ENCODE results near the gene MVB12B. TPM values are rescaled to one million over a fixed set of nuclear protein-coding genes. Genes with fewer than 3 reads are reported as not detected.

Gene MVB12B
- total RNA-seq, 1 donor: 5.4 TPM

GRCh38 chr9:126501383-126502331 lies 175.0 kb downstream of the MVB12B start:
- no peak overlapping the region for H3K27ac ChIP-seq (ENCODE audit: low read depth, low read length)
- H3K4me1 ChIP-seq (ENCODE audit: insufficient read depth, low read length): peaks cover 18% of the 10 kb centered on the region
- H4K20me1 ChIP-seq (ENCODE audit: insufficient read depth, low read length): peaks cover 15% of the 10 kb centered on the region
- H3K27me3 ChIP-seq (ENCODE audit: insufficient read depth, low read length): peaks cover 4% of the 10 kb centered on the region
- no peak overlapping the region for H3K4me2 ChIP-seq (ENCODE audit: insufficient read depth, low read length)
- no peaks in the 10 kb centered on the region for H3K36me3 ChIP-seq (ENCODE audit: insufficient read depth, low read length)
- no peak overlapping the region for H2AFZ ChIP-seq (ENCODE audit: low read length)
- H3K4me3 ChIP-seq (ENCODE audit: insufficient read depth, low read length): no peak overlapping the region
- TF ChIP-seq CTCF (IDR thresholded peaks at IDR 0.05; ENCODE audit: extremely low read depth, low read depth, low read length): peak; percentile 14
- no peak for DNase-seq (ENCODE audit: insufficient read length, low spot score, missing footprints)
- no peaks in the 10 kb centered on the region for H3K79me2 ChIP-seq (ENCODE audit: insufficient read depth, low read length)
- no peaks in the 10 kb centered on the region for H3K9me3 ChIP-seq (ENCODE audit: low read depth, low read length)

GRCh38 chr9:126502417-126503332 lies 176.0 kb downstream of the MVB12B start:
- no peak overlapping the region for H2AFZ ChIP-seq (ENCODE audit: low read length)
- H3K27me3 ChIP-seq (ENCODE audit: insufficient read depth, low read length): peaks cover 7% of the 10 kb centered on the region
- no peak for DNase-seq (ENCODE audit: insufficient read length, low spot score, missing footprints)
- peaks cover 15% of the 10 kb centered on the region for H4K20me1 ChIP-seq (ENCODE audit: insufficient read depth, low read length)
- H3K4me2 ChIP-seq (ENCODE audit: insufficient read depth, low read length): no peak overlapping the region
- no peak overlapping the region for H3K4me3 ChIP-seq (ENCODE audit: insufficient read depth, low read length)
- H3K36me3 ChIP-seq (ENCODE audit: insufficient read depth, low read length): no peaks in the 10 kb centered on the region
- TF ChIP-seq CTCF (IDR thresholded peaks at IDR 0.05; ENCODE audit: extremely low read depth, low read depth, low read length): no peak
- H3K4me1 ChIP-seq (ENCODE audit: insufficient read depth, low read length): peaks cover 18% of the 10 kb centered on the region
- no peak overlapping the region for H3K27ac ChIP-seq (ENCODE audit: low read depth, low read length)
- H3K9me3 ChIP-seq (ENCODE audit: low read depth, low read length): no peaks in the 10 kb centered on the region
- H3K79me2 ChIP-seq (ENCODE audit: insufficient read depth, low read length): no peaks in the 10 kb centered on the region

GRCh38 chr9:126503333-126504085 lies 176.9 kb downstream of the MVB12B start:
- Histone ChIP-seq H3K4me2 (ENCODE audit: insufficient read depth, low read length) (peak overlapping the region; percentile 28), H4K20me1 (ENCODE audit: insufficient read depth, low read length) (peaks cover 15% of the 10 kb centered on the region), H3K27me3 (ENCODE audit: insufficient read depth, low read length) (peaks cover 14% of the 10 kb centered on the region), H3K4me1 (ENCODE audit: insufficient read depth, low read length) (peaks cover 18% of the 10 kb centered on the region), H3K27ac (ENCODE audit: low read depth, low read length) (no peak overlapping the region), H3K36me3 (ENCODE audit: insufficient read depth, low read length) (no peaks in the 10 kb centered on the region), H3K4me3 (ENCODE audit: insufficient read depth, low read length) (no peak overlapping the region), H3K9me3 (ENCODE audit: low read depth, low read length) (no peaks in the 10 kb centered on the region), H2AFZ (ENCODE audit: low read length) (no peak overlapping the region), H3K79me2 (ENCODE audit: insufficient read depth, low read length) (no peaks in the 10 kb centered on the region)
- no peak for TF ChIP-seq CTCF (IDR thresholded peaks at IDR 0.05; ENCODE audit: extremely low read depth, low read depth, low read length)
- peak; percentile 97 for DNase-seq (ENCODE audit: insufficient read length, low spot score, missing footprints)
